GM18517 (cell line): ENCODE data around the gene DMRTA1.
"Not testable (repeated sequence)": the region's sequence is repeated elsewhere in the genome, so short reads cannot be mapped to it uniquely, and the experiment has no call there.

Experiments used
- ATAC-seq: cut with Tn5 transposase; IDR thresholded peaks from one replicate; pipeline ENCODE4 v1.9.1; 2021; ENCODE audit warnings: mild to moderate bottlenecking, moderate library complexity; ENCODE audit not compliant: unreplicated experiment

The DMRTA1 gene

DNA sequence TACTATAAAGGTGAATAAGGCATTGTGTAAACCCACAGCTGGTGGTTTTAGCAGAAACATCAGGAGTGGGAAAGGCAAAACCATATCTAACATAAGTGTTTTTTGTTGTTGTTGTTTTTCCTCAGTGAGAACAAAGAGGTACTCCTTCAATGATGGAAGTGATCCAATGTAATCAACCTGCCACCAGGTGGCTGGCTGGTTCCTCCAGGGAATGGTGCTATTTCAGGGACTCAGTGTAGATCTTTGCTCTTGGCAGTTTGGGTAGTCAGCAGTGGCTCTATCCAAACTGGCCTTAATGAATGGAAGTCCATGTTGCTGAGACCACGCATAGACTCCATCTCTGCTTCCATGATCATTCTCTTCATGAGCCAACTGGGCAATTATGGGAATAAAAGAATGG is 10.8 kb downstream of the DMRTA1 start:
- no peak for ATAC-seq

GRCh38 chr9:22463205-22463604 is 16.6 kb downstream of the DMRTA1 start:
- ATAC-seq = no peak

GRCh38 chr9:22469928-22470544 is 23.4 kb downstream of the DMRTA1 start:
- peak; percentile 70 for ATAC-seq

GRCh38 chr9:22481566-22481965 is 34.9 kb downstream of the DMRTA1 start:
- ATAC-seq = no peak

DNA sequence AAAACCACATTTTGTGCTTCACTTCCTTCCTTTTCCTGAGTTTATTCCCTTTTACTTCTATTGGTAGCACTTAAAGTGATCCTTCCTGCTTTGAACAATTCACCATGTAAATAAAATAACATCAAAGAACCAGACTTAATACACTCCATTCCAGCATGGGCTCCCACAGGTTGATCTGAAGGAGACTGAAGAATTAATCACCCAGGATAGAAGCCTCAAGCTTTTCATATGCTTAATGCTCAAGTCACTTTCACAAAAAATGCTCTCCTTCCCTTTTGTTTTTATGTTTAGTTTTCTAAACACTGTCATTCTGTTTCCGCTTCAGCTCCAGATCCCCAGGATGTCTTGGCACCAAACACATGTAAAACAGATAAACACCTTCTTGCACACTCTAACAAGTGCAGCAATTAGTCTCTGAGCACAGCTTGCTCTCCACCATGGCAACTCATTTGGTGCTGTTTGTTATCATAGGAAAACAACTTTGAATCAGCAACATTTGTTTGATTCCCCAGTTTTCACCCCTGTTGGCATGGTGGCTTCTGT is 37.0 kb downstream of the DMRTA1 start:
- ATAC-seq = no peak

DNA sequence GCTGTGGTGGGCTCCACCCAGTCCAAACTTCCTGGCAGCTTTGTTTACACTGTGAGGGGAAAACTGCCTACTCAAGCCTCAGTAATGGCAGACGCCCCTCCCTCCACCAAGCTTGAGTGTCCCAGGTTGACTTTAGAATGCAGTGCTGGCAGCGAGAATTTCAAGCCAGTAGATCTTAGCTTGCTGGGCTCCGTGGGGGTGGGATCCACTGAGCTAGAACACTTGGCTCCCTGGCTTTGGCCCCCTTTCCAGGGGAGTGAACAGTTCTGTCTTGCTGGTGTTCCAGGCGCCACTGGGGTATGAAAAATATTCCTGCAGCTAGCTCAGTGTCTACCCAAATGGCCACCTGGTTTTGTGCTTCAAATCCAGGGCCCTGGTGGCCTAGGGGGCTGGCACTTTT is 49.6 kb downstream of the DMRTA1 start:
- ATAC-seq = not testable (repeated sequence)
